Activated T-cell treated with anti-CD3 and anti-CD28 coated beads, Interleukin-2, amount 50 U/mL, for 48 hours (primary cell): ENCODE measurements around the gene NPC2.
A peak's percentile ranks its signal among the peaks of the same experiment; 100 is the strongest.
"Not testable (repeated sequence)": the region's sequence is repeated elsewhere in the genome, so short reads cannot be mapped to it uniquely, and the experiment has no call there.

Experiments used
- DNase-seq, 2 experiments: peaks; one replicate each; pipeline ENCODE4 v3.0.0-alpha.2; 2020

The NPC2 gene

DNA sequence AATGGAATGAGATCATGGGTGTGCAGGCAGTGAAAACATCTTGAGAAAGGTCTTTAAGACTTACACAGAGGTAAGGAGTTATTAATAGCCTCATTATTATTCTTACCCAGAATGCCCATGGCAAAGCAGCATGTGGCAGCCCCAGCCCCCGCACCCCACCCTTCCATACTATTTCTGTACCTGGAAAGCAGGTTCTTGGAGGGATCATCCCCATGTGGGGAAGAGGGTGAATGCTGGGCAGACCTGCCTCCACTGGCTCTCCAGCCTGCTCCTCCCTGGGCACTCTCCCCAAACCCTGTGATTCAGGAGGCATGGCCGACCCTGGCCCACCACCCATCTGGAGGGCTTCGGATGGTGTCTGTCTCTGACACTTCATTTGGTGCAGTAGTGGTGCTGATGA is 28.3 kb downstream of the NPC2 start:
- no peak for DNase-seq

DNA sequence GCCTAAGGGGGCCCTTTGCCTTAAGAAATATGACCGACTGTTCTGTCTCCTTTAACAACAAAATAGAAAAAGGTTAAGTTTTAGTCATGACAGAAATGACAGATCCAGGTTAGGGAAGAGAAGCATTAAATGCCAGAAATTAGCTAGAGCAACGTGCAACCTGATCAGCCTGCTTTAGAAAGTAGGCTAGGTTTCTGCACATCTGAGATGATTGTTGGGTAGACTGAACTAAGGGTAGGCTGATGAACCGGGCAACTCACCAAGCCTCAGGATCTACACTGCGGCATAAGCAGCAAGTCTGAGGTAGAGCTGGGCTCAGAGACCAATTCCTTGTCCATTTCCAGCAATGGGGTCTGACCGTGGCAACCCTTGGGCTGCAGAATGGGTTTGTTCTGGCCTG is 29.4 kb downstream of the NPC2 start:
- DNase-seq: no peak

DNA sequence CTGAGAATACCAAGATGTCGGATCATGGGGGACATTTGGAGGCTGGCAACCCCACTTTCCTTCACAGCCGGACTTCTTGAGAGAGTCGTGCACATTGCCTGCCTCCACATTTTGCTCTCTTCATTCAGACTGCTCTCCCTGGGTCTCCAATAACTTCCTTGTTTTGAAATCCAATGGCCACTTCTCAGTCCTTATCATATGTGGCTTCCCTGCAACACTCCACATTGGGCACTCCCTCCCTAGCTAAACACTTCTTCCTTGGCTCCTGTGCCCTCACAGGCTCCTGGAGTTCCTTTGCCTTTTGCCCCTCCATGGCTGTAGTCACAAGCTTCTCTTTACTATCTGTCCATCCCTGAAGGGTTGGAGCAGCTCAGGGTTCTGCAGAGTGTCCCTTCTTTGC is 30.1 kb downstream of the NPC2 start:
- no peak for DNase-seq

DNA sequence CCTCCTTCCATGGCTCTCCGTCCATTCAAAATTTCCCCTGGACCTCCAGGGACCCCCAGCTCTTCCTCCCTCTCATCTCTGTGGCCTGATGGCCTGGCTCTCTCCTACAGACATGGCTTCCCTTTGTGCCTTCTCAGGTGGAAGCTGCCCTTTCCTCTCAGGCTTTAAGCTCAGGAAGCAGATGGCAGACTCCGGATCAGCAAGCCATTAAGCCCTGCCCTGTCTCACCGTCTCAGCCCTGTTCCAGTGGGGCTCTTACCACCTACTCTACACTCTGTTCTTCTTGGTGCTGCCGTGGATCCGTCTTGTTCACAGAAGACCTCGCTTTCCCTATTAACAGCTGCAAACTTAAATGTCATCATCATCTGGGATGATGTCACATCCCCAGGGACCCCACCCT is 33.1 kb downstream of the NPC2 start:
- no peak for DNase-seq

DNA sequence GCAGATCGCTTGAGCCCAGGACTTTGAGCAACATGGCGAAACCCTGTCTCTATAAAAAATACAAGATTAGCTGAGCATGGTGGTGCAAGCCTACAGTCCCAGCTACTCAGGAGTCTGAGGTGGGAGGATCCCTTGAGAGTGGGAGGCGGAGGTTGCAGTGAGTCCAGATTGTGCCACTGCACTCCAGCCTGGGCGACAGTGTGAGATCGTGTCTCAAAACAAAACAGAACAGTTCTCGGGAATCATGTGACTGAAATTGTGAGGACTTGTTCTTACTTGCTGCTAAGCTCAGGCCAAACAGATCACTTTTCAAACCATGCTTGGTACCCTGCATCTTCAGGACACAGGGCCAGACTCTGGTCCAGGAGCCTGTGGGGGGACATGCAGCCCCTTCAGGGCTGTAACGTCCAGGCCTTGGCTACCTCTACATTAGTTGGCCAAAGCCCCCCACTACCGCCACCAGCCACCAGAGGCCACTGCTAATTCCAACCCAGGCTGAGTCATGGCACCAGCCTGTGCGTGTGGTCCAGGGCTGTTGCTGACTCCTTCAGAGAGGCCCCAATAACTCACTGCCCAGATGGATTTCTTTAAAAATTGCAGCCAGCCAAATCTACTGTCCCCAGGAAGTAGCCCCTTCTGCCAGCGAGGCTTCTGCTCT is 33.7 kb downstream of the NPC2 start:
- DNase-seq: peak; percentile 48 to 59

DNA sequence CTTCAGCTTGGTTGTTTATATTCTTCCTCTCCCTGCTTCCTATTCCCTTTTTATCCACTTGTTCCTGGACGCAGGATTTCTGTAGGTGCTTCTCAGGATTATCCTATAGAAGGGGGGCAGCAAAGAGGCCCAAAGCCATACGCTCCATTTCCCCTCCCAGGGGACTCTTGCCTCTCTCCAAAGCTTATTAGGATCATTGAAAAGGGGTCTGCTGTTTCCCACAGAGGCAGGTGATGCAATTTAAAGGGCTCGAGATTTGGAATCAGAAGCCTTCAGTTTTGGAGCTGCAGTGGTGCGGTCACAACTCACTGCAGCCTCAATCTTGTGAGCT is 35.6 kb downstream of the NPC2 start:
- no peak for DNase-seq

DNA sequence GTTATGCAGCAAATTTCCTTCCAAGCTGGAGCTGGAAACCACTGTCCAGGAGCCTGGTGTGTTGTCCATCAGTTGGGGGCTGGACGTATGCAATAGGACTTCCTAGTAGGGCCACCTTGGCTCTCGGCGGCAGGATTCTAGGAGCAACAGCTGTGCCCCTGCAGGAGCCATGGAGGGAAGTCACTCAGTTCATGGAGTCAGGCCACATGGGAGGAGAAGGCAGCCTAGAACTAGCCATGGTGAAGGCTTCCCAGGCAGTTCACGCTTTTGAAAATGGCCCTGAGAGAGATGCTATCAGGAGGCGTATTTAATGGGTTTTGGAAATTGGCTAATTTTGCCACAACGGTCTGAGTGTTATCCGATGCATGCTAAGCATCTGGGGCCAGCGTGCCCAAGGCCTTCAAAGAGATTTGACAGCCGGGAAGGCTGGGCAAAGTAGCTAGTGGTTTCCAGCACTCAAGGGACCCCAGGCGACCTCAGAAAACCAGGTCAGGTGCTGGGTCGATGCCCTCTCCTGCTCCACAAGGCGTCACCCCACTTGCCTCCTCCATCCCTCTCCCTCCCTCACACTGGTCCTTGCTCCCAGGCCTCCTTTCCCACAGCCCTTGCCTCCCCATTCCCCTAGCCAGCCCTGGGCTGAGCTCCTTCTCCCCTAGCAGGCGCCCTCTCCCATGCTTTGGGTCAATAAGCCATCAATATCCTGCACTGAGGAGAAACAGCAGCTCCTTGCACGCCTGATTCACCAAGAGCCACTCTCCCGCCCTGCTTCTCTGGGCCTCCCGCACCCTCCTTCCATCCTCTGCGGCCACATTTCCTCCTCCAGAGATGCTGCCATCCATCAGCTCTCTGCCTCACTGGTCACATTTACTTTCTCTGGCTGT is 36.2 kb downstream of the NPC2 start:
- no peak for DNase-seq

DNA sequence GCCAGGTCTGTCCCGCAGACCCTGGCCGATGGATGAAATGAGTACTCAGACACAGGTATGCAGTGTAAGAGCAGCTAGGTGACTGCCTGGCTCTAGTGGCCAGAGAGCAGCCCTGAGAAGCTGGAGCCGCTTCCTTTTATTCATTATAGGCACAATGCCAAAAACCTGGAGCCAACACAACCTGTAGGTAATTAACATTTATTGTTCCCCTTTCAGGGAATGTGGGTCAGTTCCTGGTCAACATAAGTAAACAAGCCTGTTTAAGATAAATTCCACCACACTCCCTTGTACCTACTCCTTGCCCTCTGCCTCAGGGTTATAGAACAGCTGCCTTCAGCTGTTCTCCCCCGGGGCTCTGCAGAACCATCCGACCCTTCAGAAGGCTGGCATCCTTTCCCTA is 38.7 kb downstream of the NPC2 start:
- not testable (repeated sequence) for DNase-seq

DNA sequence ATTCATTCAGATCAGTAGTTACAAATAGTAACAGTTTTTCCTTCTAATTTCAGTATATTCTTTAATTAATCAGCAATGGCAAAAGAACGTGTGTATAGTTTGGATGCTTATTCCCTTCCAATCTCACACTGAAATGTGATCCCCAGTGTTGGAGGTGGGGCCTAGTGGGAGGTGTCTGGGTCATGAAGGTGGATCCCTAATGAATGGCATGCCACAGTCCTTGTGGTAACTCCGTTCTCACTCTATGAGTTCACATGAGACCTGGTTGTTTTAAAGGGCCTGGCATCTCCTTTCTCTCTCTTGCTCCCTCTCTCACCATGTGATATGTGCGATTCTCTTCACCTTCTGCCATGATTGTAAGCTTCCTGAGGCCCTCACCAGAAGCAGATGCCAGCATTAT is 48.2 kb downstream of the NPC2 start:
- no peak for DNase-seq

DNA sequence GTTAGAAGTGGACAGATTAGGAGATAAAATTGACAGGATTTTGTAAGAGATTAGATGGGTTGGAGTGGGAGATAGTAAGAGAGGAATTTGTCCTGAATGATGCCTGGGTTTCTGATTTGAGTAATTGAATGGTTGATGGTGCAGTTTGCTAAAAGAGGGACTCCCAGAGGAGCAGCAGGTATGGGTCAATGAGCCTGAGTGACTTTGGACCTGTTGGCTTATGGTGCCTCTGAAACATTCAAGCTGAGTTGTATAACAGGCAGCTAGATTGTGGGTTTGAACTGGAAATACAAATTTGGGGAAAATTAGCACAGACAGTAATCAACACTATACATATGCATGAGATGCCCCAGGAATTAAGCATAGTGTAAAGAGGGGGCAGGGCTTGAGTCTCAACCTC is 50.3 kb downstream of the NPC2 start:
- no peak for DNase-seq

DNA sequence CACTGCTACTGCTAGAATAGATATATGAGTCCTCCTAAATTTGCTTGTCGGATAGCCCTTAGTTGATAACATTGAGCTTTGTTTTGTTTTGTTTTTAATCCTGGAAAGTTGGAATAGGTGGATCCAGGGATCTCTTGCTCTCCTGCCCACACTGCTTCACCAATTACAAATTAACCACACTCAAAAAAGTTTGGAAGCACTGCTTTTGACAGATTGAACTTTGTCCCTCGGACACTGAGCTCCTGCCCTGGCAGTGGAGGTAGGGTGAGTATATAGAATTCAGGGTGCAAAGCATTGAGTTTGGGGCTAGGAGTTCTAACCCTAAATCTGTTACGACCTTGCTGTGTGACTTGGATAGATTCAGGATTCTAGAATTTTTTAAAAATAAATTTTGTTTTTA is 52.0 kb downstream of the NPC2 start:
- no peak for DNase-seq

DNA sequence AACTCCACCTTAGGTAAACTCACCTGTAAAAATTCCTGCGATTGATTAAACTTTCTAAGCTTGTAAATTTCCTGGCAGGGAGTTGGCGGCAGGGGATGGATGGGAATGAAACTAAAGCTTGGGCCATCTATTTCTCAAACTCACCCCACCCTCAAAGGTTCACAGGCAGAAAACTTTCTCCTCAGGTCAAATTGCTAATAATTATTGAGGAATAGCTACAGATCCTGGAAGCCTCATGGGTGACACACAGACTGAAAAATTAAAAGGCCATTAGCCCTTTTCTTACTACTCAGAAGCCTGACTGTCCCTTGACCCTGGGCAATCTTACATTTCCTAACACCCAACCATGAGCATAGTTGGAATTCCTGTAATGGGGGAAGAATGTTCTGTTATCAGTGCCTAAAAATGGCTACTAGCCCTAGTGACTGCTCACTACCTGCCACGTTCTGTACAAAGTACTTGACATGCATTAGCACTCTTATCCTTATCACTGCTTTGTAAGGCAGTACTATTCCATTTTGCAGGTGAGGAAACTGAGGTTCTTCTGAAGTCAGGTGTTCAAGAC is 54.7 kb downstream of the NPC2 start:
- no peak for DNase-seq

DNA sequence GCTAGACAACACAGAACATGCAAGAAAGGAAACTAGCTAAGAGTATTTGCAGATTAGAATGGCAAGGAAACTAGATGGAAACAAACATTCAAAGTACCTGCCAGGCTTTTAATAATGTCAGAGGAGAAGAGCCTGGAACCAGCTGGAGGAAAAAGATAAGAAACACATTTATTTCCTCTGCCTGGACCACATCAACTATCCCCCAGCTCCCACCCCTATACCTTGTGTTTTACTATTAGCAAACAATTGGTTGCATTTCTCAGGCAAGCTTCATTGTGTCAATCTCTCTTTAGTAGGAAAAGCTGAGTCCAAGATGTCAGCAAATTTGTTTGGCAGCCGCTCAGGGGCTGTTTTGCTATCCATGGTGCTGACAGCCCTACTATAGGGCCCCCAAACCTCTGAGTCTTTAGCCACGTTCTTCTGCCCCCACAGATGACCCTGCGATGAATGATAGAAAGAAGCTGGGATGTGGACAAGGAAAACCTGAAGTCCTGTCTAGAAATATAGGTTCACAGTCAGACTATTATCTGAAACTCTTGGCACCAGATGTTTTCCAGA is 55.5 kb downstream of the NPC2 start:
- DNase-seq: no peak

DNA sequence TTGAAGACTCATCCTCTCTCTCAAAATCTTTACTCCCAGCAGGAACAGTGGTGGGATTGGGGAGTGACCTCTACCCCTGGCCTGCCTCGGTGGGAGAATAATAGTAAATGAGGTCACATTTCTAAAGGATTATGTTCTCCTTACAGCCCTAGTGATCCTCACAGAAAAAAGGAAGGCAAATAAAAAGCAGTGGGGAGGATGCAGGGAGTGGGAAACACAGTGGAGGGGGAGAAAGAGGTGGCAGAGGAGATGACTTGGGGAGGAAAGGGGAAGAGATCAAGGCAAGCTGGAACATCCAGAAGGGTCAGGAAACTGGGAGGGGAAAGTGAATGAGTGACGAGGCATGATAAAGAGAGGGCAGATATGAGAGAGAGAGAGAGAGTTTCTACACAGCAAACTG is 58.8 kb downstream of the NPC2 start:
- DNase-seq: no peak

DNA sequence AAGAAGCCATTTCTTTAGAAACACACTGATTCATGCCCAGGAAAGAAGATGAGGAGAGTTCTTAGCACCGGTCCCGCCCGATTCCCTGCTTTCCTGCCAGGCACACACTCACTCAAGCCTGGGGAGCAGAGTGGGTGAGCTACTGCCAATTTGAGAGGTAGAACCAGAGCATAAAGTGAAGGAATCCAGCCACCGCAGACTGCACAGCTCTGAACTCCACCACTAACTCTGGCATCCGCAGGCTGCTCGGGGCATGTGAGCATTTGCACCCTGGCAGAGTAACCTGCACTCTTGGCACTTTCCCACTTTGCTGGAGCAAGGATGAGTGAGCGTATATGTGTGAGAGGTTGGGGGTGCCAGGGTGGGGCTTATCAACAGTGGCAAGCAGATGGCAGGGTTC is 63.1 kb downstream of the NPC2 start:
- no peak for DNase-seq
